VCaP (cell line): ENCODE measurements around the gene FGF12.

Experiments used
- H3K27ac ChIP-seq: fragments of 450-650 bp; 2 replicates; pipeline ENCODE4 v1.5.1; 2017
- CTCF ChIP-seq: fragments of 450-650 bp; conservative IDR thresholded peaks from 2 replicates; pipeline ENCODE4 v1.5.1; 2017; ENCODE audit warnings: mild to moderate bottlenecking, moderate library complexity

Gene FGF12

GRCh38 chr3:192219926-192220325, 507.4 kb downstream of the FGF12 start:
- TF ChIP-seq CTCF, result no peak
- H3K27ac ChIP-seq, result no peak overlapping the region

GRCh38 chr3:192216067-192216466, 511.3 kb downstream of the FGF12 start:
- no peak for TF ChIP-seq CTCF
- no peak overlapping the region for H3K27ac ChIP-seq

GRCh38 chr3:192212979-192213378, 514.4 kb downstream of the FGF12 start:
- no peak for TF ChIP-seq CTCF
- H3K27ac ChIP-seq, result no peak overlapping the region

GRCh38 chr3:192212335-192212734, 515.0 kb downstream of the FGF12 start:
- peak; percentile 34 for TF ChIP-seq CTCF
- no peak overlapping the region for H3K27ac ChIP-seq

GRCh38 chr3:192207651-192208050, 519.7 kb downstream of the FGF12 start:
- no peak for TF ChIP-seq CTCF
- no peak overlapping the region for H3K27ac ChIP-seq

- TF ChIP-seq CTCF, result no peak
- H3K27ac ChIP-seq, result no peak overlapping the region
Observed at GRCh38 chr3:192207239-192207638, 520.1 kb downstream of the FGF12 start.

- no peak for TF ChIP-seq CTCF
Observed at GRCh38 chr3:192194085-192194484, 533.3 kb downstream of the FGF12 start.

More at GRCh38 chr3:192194085-192194484, 533.3 kb downstream of the FGF12 start:
- H3K27ac ChIP-seq, result no peak overlapping the region
